Activated CD8-positive, alpha-beta memory T cell treated with anti-CD3 and anti-CD28 coated beads for 24 hours (primary cell): ENCODE data around the gene ZNF487.
"Not testable (repeated sequence)": the region's sequence is repeated elsewhere in the genome, so short reads cannot be mapped to it uniquely, and the experiment has no call there.

Source experiments
- DNase-seq: peaks from one replicate; pipeline ENCODE4 v3.0.0-alpha.2; 2020

ZNF487 gene

GRCh38 chr10:43407148-43407575, 29.7 kb upstream of the ZNF487 start:
- peak; percentile 85 for DNase-seq

GRCh38 chr10:43407576-43408330, 29.2 kb upstream of the ZNF487 start:
- DNase-seq: peak; percentile 92

GRCh38 chr10:43408331-43408709, 28.6 kb upstream of the ZNF487 start:
- no peak for DNase-seq

GRCh38 chr10:43408710-43409384, 28.1 kb upstream of the ZNF487 start, which contains the start of gene HNRNPF:
Gene HNRNPF, minus strand, starts transcription at chr10:43409186. Its CDS starts 21,302 bp downstream, at chr10:43387884.
- peak; percentile 98 for DNase-seq

- DNase-seq: peak; percentile 81
These were observed 27.4 kb upstream of the ZNF487 start for GRCh38 chr10:43409385-43410109.

- DNase-seq: no peak
These were observed 26.6 kb upstream of the ZNF487 start for GRCh38 chr10:43410345-43410744.

GRCh38 chr10:43411536-43411935, 25.4 kb upstream of the ZNF487 start:
- DNase-seq: no peak

- DNase-seq: no peak
These were observed 21.4 kb upstream of the ZNF487 start for GRCh38 chr10:43415544-43415943.

GRCh38 chr10:43417950-43418768, 18.8 kb upstream of the ZNF487 start:
- peak; percentile 75 for DNase-seq

- DNase-seq: no peak
These were observed 16.9 kb upstream of the ZNF487 start for GRCh38 chr10:43419997-43420368.

GRCh38 chr10:43420369-43421200, 16.3 kb upstream of the ZNF487 start:
- peak; percentile 91 for DNase-seq

GRCh38 chr10:43421201-43421507, 15.8 kb upstream of the ZNF487 start:
- no peak for DNase-seq

- no peak for DNase-seq
These were observed 15.4 kb upstream of the ZNF487 start for GRCh38 chr10:43421519-43421918.

GRCh38 chr10:43421944-43422343, 15.0 kb upstream of the ZNF487 start:
- not testable (repeated sequence) for DNase-seq

- DNase-seq: no peak
These were observed 12.5 kb upstream of the ZNF487 start for GRCh38 chr10:43424416-43424815.

- DNase-seq: not testable (repeated sequence)
These were observed 10.4 kb upstream of the ZNF487 start for GRCh38 chr10:43426476-43426875.

- no peak for DNase-seq
These were observed 9.6 kb upstream of the ZNF487 start for GRCh38 chr10:43427166-43427825.

- DNase-seq: no peak
These were observed 5.8 kb upstream of the ZNF487 start for GRCh38 chr10:43430926-43431663.

GRCh38 chr10:43437141-43437870, 395 bp downstream of the ZNF487 start:
- no peak for DNase-seq
